HG03196 (cell line): ENCODE results near the gene AATK.

Experiments
- ATAC-seq: cut with Tn5 transposase; IDR thresholded peaks from one replicate; pipeline ENCODE4 v1.9.1; 2021; ENCODE audit not compliant: unreplicated experiment

AATK gene

GRCh38 chr17:81166033-81166492, at the start of gene AATK:
Gene AATK (minus strand): TSS chr17:81166221. CDS start chr17:81165992, 229 bp downstream.
- no peak for ATAC-seq

- no peak for ATAC-seq
These were observed 48.0 kb upstream of the AATK start for GRCh38 chr17:81213978-81214377.

DNA sequence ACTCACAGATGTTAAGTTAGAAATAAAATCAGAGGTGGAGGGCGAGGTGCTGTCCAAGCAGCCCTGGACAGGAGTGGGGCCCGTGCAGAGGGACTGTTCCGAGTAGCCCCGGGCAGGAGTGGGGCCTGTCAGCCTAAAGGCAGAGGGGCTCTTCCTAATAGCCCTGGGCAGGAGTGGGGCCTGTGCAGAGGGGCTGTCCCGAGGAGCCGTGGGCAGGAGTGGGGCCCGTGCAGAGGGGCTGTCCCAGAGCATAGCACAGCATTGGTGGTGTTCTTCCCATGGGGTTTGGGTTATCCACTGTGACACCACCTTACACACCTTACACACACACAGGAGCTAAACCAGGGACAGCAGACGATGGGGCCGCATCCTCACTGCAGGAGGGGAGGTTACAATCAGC, 46.3 kb upstream of the AATK start:
- no peak for ATAC-seq

DNA sequence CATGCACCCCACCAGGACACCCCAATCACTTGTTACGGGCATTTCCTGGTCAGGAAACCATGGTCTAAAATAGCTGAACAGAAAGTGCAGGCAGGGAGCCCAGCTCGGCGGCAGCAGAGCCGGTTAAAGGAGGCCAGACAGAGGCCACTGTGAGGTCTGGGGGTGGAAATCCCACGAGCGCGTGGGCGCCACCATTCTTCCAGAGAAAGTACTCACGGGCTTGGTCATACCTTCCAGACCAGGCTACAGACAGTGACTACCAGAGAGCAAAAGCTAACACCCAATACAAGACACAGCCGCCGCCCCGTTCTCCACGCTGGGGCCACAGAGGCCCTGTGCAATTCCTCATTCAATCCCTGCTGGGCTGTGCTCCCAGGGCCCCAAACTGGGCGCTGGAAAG, 44.8 kb upstream of the AATK start:
- ATAC-seq = no peak

GRCh38 chr17:81210466-81210865, 44.4 kb upstream of the AATK start:
- ATAC-seq = no peak

DNA sequence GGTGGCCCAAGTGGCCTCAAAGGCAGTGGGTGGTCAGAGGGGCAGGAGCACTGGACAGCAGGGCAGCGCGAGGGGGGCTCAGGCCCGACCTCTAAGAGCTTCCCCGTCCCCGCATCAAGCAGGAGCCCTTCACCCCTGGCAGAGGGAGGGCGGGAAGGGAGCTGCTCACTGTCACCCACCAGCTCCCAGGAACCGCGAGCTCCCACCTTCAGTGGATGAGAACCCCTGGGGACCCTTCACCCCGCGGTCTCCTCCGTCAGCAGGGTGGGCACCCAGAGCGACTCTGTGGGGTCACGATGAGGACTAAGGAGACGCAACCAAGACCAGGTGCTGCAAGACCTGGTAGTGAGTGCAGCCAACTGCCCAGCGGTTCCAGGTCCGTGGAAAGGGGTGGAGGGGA, 43.1 kb upstream of the AATK start:
- ATAC-seq = no peak

DNA sequence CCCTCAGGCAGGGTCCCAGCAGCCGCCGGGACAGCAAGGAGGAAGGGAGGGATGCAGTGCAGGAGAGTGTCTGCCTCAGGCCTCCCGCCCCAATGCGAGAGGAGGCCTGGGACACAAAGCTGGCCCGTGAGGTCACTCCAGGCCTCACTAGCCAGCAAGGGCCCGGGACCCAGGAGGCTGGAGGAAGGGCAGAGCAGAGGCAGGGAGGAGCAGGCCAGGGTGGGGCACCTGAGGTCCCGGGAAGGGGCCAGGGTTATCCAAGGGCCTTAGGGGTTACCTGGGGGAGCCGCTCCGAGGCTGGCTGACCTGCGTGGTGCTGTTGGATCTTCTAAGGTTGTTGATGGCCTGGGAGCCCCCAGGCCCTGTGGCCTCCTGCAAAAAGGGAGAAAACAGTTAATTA, 42.6 kb upstream of the AATK start:
- ATAC-seq = no peak

- no peak for ATAC-seq
These were observed 41.9 kb upstream of the AATK start for GRCh38 chr17:81207610-81208581.

- ATAC-seq = no peak
These were observed 40.6 kb upstream of the AATK start for GRCh38 chr17:81206657-81207056.

- no peak for ATAC-seq
These were observed 40.1 kb upstream of the AATK start for GRCh38 chr17:81206166-81206565.

GRCh38 chr17:81204578-81204977, 38.6 kb upstream of the AATK start:
- no peak for ATAC-seq

DNA sequence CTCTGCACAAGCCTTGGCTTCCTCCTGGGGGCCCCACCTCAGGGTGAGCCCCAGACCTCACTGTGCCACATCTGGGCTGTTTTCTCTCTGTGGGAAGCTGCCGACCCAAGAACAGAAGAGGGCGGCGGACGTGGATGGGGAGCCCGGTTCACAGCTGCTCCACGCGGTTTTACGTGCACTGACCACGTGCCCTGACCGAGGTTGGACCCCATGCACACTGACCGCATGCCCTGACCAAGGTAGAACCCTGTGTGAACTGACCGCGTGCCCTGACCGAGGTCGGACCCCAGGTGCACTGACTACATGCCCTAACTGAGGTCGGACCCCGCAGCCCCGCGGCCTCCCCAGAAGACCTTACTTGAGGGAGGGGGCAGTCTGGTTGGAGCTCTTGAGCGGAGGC, 37.1 kb upstream of the AATK start:
- ATAC-seq = no peak

DNA sequence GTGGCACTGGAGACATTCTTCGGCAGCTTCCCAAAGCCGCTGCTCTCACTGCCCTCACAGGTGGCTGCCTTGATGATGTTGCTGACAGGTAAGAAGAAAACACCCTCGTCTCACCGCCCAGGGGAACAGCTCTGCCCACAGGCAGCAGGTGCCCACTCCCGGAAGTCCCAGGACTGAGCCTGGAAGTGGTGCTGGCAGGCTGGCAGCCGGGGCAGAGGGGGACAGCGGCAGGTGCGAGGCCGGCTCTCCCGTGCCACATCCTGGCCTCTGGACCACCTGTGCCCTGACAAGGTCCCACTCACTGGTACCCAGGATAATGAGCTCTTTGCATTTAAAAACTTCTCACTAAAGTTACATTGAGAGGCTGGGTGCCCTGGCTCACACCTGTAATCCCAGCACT, 36.3 kb upstream of the AATK start:
- ATAC-seq = no peak

DNA sequence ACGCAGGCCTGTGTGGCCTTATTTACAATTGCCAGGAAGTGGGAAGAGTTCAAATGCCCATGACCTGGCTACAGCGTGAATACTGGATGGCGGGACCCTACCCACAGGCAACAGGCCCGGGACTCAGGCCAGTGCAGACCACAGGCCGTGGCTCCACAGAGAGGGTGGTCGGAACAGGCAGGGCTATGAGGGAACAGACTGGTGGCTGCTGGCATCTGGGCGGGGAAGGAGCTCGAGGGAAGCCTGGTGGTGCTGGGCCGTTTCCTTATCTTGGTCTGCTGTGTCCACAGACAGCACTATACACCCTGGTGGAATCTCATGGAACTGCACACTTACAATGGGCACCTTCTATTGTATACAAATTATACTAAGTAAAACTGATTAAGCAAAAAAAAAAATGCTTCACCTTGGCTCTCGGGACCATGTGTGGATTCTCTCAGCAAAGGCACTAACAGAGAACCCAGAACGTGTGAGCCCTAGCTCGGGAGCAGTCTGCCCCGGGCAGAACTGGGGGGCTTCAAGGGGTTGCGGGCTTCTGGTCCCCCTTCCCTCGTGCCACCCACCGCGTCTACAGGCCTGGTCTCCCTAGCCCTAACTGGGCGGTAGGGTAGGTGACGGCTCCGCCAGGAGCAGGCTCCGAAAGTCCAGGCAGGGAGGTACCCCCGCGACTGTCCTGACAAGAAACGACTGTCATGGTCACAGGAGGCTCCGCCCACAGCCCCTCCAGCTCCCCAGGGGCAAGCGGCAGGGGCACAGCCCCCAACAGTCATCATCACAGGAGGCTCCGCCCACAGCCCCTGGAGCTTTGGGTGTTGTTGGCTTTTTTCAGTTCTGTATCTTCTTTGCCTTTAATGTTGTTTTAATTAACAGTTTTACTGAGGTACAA, 34.9 kb upstream of the AATK start:
- ATAC-seq = no peak

DNA sequence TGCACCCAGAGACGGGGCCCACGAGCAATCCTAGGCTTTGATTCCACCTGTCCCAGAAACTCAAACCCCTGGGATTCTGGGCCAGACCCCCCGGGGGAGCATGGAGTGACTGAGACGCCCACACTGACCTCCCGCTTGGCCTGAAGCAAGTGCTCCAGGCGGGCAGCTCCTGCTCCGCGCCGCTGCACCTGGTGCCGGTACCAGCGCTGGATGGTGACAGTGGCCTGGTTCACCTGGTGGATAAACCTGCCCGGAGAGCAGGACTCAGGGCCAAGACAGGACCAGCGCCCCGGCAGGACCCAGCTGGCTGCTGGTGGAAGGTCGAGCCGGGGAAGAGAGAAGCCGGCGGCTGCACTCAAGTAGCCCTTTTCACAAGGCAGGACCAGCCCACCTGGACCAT, 34.2 kb upstream of the AATK start:
- no peak for ATAC-seq

DNA sequence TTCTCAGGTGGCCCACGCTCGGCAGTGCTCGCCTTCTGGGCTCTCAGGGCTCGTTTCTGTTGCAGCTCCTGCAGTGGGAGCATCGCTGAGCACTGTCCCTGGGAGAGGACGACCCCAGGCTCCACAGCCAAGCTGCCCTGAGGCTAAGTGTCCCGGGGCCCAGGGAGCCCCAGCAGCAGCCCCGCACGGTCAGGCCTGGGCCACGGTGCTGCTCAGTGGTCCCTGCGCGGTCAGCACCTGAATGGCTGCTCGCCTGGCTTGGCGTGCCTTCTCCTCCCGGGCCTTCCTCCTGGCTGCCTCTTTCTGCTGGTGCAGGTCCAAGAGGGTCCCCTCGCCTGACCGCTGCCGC, 33.4 kb upstream of the AATK start:
- ATAC-seq = no peak

GRCh38 chr17:81198826-81199481, 32.9 kb upstream of the AATK start:
- ATAC-seq = no peak

GRCh38 chr17:81197831-81198490, 31.9 kb upstream of the AATK start:
- no peak for ATAC-seq

DNA sequence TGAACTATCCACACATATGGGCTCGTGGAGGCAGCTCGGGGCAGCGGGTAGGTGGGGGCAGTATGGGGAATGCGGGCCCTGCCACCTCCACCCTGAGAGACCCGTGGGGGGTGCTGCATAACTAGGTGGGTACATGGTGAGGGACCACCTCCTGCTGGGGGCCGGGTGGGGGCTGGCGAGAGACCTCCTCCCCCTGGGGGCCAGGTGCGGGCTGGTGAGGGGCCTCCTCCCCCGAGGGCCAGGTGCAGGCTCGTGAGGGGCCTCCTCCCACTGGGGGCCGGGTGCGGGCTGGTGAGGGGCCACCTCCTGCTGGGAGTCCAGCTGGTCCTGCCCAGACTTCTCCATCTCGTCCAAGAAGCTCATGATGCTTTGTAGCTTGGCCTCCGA, 31.4 kb upstream of the AATK start:
- no peak for ATAC-seq

- no peak for ATAC-seq
These were observed 30.7 kb upstream of the AATK start for GRCh38 chr17:81196505-81197408.
